T follicular helper cell (primary cell): ENCODE data around the gene ZNF599.

Experiments used
- DNase-seq: peaks from one replicate; pipeline ENCODE4 v3.0.0-alpha.2; 2020; ENCODE audit warnings: low read depth

Gene ZNF599

GRCh38 chr19:34744896-34745690, 27.9 kb downstream of the ZNF599 start:
- no peak for DNase-seq

- no peak for DNase-seq
Observed at GRCh38 chr19:34734537-34735103, 38.4 kb downstream of the ZNF599 start.

GRCh38 chr19:34733746-34734536, 39.1 kb downstream of the ZNF599 start, which contains the start of gene ZNF181:
ZNF181 (plus strand) TSS chr19:34734243; CDS start chr19:34735038, 795 bp downstream.
- peak; percentile 70 for DNase-seq

GRCh38 chr19:34733266-34733745, 39.7 kb downstream of the ZNF599 start:
- DNase-seq, result peak; percentile 7

- DNase-seq, result no peak
Observed at GRCh38 chr19:34732612-34733211, 40.3 kb downstream of the ZNF599 start.

GRCh38 chr19:34731964-34732363, 41.1 kb downstream of the ZNF599 start:
- no peak for DNase-seq

- no peak for DNase-seq
Observed at GRCh38 chr19:34731019-34731829, 41.8 kb downstream of the ZNF599 start.

GRCh38 chr19:34725400-34725799, 47.6 kb downstream of the ZNF599 start:
- no peak for DNase-seq

GRCh38 chr19:34722353-34722752, 50.7 kb downstream of the ZNF599 start:
- no peak for DNase-seq

GRCh38 chr19:34715357-34715756, 57.7 kb downstream of the ZNF599 start:
- DNase-seq, result no peak

GRCh38 chr19:34713262-34713637, 59.8 kb downstream of the ZNF599 start:
- no peak for DNase-seq

- DNase-seq, result peak; percentile 43
Observed at GRCh38 chr19:34712395-34713261, 60.4 kb downstream of the ZNF599 start.

GRCh38 chr19:34711890-34712289, 61.1 kb downstream of the ZNF599 start:
- DNase-seq, result no peak
